KBM-7 (cell line): ENCODE data around the gene SFXN2.
A peak's percentile ranks its signal among the peaks of the same experiment; 100 is the strongest.
"Not testable (repeated sequence)": the region's sequence is repeated elsewhere in the genome, so short reads cannot be mapped to it uniquely, and the experiment has no call there.

Source experiments
- DNase-seq: peaks from one replicate; pipeline ENCODE4 v3.0.0-alpha.2; 2015
- in situ Hi-C: fragments of 300-500 bp; cut with MboI; formaldehyde crosslinking; loops from 2 replicates; pipeline ENCODE4 v1.14.3; 2020; ENCODE audit warnings: low sequenced_read_pairs, low pct_unique_long_range_greater_than_20kb, mixed read lengths

The SFXN2 gene

DNA sequence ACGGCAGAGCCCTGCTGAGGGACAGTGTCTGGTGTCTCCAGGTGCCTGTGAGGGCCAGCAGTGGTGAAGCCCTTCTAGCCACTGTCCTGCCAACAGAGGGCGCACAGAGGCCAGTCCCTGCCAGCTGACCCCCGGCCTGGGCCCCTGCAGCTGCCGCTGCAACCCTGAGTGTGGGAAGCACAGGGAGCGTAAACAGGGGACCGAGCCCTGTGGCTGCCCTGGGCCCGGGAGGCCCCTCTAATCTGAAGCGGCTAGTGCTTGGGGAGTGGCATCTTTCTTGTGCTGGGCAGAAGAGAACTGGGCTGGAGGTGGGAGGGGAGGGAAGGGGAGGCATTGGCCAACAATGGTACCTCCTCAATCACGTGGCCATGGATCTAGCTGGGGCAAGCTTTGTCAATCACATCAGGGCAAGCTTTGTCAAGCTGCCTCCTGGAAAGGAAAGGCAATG, 35.6 kb upstream of the SFXN2 start:
- DNase-seq = peak; percentile 56
- in situ Hi-C loops = no loop called here

DNA sequence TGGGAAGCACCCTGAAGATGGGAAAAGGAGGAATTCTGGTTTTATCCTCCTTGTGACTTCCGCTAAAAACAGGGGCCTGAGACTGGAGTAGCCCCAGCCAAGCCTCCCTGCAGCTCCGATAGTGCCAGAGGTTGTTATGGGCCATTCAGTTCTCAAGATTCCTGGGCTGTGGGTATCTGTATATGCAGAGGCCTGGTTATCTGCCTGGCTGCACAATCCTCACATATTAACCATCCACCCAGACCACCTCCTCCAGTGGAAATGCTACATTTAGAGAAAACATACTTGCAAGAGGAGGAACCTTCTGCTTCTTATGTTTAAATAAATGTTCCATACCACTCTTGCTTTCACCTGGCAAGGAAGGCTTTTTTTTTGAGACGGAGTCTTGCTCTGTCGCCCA, 34.8 kb upstream of the SFXN2 start:
- no peak for DNase-seq
- in situ Hi-C loops = no loop called here

DNA sequence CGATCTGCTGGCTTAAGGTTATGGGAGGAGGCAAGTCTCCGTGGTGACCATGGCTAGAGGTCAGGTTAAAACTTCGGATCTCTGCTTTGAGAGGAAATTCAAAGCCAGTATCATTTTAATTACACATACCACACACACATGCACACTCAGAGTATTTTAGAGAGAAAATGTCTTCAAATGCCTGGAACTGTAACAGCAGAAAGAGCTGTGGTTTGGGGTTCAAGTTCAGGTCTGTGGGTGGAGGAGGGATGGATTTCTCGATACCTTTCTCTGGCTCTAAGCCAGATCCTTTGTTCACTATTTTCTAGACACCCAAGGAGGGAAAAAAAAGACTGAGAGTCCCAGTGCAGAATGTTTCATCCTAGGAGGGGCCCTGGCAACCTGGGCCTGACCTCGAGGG, 32.7 kb upstream of the SFXN2 start:
- no peak for DNase-seq

GRCh38 chr10:102682416-102682815, 32.0 kb upstream of the SFXN2 start:
- in situ Hi-C loops = no loop called here
- no peak for DNase-seq

More for the DNA sequence above, 32.7 kb upstream of the SFXN2 start:
- in situ Hi-C loops = no loop called here

- in situ Hi-C loops = no loop called here
These were observed 31.5 kb upstream of the SFXN2 start for GRCh38 chr10:102682981-102683380.

DNA sequence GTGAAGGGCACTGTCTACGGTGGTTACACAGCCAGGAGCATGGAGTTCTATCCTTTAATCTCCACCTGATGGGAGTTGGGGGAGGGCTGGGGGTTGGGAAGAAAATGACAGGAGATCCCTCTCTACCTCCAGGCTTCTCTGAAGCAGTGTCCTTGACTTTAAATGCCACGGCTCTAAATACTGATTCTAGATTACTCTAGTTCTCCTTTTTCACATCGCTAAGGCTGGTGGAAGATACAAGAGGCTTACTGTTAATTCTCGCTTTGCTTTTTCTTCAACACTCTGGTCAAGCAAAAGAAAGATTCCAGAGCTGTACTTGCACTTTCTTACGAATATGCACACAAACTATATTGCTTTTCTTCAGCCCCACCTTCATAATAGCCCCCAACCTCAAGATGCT, 30.7 kb upstream of the SFXN2 start:
- in situ Hi-C loops = no loop called here

More at GRCh38 chr10:102682981-102683380, 31.5 kb upstream of the SFXN2 start:
- no peak for DNase-seq

GRCh38 chr10:102691285-102692066, 23.0 kb upstream of the SFXN2 start:
- in situ Hi-C loops = no loop called here
- DNase-seq = no peak

More for the DNA sequence above, 30.7 kb upstream of the SFXN2 start:
- DNase-seq = no peak

GRCh38 chr10:102695401-102695800, 19.0 kb upstream of the SFXN2 start:
- DNase-seq, in situ Hi-C loops: not testable (repeated sequence)

- DNase-seq = no peak
- in situ Hi-C loops = no loop called here
These were observed 17.7 kb upstream of the SFXN2 start for GRCh38 chr10:102696736-102697135.

DNA sequence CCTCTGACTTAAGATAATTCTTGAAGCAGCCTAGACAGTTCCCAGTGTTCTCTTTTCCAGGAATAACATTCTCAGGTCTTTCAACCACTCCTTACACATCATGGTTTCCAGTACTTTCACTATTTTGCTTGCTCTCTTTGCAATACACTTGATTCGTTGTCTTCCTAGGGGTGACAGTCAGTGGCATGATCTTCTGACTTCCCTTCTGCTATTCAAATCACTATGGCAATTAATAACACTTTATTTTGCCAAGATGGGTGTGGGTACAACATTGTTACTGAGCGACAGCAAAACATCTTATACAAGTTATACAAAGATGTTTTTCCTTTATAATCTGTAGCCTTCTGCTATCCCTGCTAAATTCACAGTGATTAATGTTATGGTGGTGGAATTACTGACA, 15.5 kb upstream of the SFXN2 start:
- no peak for DNase-seq
- in situ Hi-C loops = no loop called here

GRCh38 chr10:102701272-102701671, 13.2 kb upstream of the SFXN2 start:
- DNase-seq = no peak
- in situ Hi-C loops = no loop called here

DNA sequence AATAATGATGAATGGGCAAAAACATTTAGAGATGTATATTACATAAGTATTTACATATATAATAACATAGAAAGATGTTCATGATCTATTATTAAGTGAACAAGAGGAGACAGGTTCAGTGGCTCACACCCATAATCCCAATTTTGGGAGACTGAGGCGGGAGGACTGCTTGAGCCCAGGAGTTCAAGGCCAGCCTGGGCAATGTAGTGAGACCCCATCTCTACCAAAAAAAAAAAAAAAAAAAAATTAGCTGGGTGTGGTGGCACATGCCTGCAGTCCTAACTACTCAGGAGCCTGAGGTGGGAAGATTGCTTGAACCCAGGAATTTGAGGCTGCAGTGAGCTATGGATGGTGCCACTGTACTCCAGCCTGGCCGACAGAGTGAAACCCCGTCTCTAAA, 12.6 kb upstream of the SFXN2 start:
- DNase-seq = no peak
- in situ Hi-C loops = no loop called here

DNA sequence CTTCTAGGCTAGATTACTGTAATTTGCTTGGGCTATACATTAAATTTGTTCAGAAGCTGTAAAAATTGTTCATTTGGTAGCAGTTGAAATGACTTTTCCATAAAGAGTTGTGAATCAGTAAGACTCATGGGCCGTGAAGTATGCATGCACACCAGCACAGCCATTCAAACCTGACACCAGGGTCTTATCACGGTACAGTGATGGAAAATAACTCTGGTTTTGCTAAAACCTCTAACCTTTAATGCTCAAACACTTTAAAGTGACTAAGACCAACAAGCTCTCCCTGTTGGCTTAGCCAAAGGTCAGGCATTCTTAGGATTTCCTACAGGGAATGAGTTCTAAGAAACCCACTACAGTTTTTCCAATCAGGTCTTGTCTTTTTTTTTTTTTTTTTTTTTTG, 11.7 kb upstream of the SFXN2 start:
- no peak for DNase-seq
- in situ Hi-C loops = no loop called here

GRCh38 chr10:102704915-102705314, 9.5 kb upstream of the SFXN2 start:
- no peak for DNase-seq
- in situ Hi-C loops = no loop called here

DNA sequence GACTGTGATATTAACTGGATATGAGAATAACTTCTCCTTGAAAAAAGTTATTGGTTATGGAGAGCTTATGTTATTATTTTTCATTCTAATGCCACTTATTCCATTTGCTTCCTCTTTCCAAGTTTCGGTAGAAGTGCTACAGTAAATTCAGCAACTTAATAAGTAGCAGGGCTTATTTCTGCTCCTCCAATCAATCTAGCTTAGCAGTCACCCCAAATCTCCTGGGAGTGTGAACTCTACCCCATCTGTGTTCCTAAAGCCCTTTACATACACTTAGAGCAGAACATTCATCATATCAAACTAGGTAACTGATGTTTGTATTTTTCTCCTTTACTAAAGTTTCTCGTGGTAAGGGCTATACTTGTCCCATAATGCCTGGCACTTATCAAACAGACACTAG, 8.9 kb upstream of the SFXN2 start:
- in situ Hi-C loops = no loop called here
- DNase-seq = no peak

- in situ Hi-C loops = no loop called here
- no peak for DNase-seq
These were observed 3.8 kb upstream of the SFXN2 start for GRCh38 chr10:102710609-102711008.

- in situ Hi-C loops = no loop called here
- no peak for DNase-seq
These were observed 2.3 kb upstream of the SFXN2 start for GRCh38 chr10:102712089-102712488.

DNA sequence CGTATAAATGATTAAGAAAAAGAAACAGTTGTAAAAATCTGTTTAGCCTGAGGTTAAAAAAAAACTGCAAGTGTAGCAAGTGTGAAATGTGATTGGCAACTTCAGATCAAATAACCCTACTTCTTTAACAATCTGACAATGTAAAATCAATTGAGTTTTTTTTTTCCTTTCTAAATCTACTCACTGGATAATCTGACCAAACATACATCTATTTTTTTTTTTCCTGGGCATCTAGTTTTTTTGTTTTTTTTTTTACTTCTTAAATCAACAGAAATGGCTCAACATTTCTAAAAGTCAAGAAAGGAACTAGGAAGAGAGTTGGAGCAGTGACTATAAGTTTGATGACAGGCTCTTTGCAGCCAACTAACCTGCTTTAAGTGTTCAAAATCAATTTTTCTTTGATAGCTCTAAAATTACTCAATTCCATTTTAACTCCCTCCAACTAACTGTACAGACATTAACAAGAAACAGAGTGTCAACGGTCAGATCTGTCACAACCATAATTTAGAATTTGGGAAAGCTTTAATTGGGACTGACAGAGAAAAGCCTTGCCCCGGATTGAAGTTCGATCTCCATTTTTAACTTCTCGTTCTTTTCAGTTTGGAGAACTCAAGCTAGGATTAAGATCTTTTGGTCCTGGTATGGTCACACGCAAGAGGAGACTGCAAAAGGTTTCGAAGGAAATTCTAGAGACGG, 1.4 kb upstream of the SFXN2 start:
- no peak for DNase-seq
- in situ Hi-C loops = no loop called here

GRCh38 chr10:102713539-102713813, 960 bp upstream of the SFXN2 start:
- no peak for DNase-seq
- in situ Hi-C loops = no loop called here

GRCh38 chr10:102713814-102714620, 419 bp upstream of the SFXN2 start, which contains the start of gene ARL3:
Gene ARL3, minus strand, starts transcription at chr10:102714397. Its CDS starts 122 bp downstream, at chr10:102714275.
- in situ Hi-C loops = no loop called here
- peak; percentile 99 for DNase-seq
